ENCODE data around the gene ALPP.
"Not testable (repeated sequence)": the region's sequence is repeated elsewhere in the genome, so short reads cannot be mapped to it uniquely, and the experiment has no call there.

ALPP gene

DNA sequence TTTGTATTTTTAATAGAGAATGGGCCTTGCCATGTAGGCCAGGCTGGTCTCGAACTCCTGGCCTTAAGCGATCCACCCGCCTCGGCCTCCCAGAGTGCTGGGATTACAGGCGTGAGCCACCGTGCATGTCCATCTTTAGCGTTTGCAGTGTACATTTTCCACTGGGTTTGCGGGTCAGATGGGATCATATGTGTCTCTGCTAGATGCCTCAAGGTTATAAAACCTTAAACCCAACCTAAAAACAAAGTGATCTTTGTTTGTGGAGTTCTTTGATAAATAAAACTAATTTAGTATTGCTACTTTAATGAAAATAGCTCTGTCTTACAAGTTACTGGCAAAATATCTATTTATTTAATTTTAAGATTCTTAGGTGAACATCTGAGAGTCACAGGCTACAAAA is 15.0 kb downstream of the ALPP start:
- Histone ChIP-seq H3K9me2 (replicated peaks; ENCODE audit: control insufficient read depth, low read length) (no peaks in the 10 kb centered on the region), H3K27me3 (ENCODE audit: control insufficient read depth, low read length) (peaks cover 12% of the 10 kb centered on the region), H4K20me1 (ENCODE audit: control insufficient read depth, insufficient read depth, low read depth, low read length) (no peaks in the 10 kb centered on the region), H3K4me3 (ENCODE audit: low read length) (no peak overlapping the region), H3K4me1 (ENCODE audit: control insufficient read depth, low read length) (peaks cover 6% of the 10 kb centered on the region; the same call in 1 of the 2 replicates), H3K9me3 (ENCODE audit: control insufficient read depth, insufficient read depth, low read length) (no peaks in the 10 kb centered on the region), H3F3A (ENCODE audit: control insufficient read depth, insufficient read depth) (no peaks in the 10 kb centered on the region), H3K27ac (ENCODE audit: low read depth, low read length) (no peak overlapping the region), H3K36me3 (ENCODE audit: control insufficient read depth, low read length) (no peaks in the 10 kb centered on the region), H3K79me2 (ENCODE audit: control insufficient read depth, low read length) (no peaks in the 10 kb centered on the region), H3K4me2 (ENCODE audit: low read length) (no peak overlapping the region)
- TF ChIP-seq, protein P1, sequence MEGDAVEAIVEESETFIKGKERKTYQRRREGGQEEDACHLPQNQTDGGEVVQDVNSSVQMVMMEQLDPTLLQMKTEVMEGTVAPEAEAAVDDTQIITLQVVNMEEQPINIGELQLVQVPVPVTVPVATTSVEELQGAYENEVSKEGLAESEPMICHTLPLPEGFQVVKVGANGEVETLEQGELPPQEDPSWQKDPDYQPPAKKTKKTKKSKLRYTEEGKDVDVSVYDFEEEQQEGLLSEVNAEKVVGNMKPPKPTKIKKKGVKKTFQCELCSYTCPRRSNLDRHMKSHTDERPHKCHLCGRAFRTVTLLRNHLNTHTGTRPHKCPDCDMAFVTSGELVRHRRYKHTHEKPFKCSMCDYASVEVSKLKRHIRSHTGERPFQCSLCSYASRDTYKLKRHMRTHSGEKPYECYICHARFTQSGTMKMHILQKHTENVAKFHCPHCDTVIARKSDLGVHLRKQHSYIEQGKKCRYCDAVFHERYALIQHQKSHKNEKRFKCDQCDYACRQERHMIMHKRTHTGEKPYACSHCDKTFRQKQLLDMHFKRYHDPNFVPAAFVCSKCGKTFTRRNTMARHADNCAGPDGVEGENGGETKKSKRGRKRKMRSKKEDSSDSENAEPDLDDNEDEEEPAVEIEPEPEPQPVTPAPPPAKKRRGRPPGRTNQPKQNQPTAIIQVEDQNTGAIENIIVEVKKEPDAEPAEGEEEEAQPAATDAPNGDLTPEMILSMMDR (IDR thresholded peaks at IDR 0.05; ENCODE audit: low read depth, low read length, poor library complexity, severe bottlenecking), result no peak
- TF ChIP-seq EZH2phosphoT487 (IDR thresholded peaks at IDR 0.05; ENCODE audit: borderline replicate concordance, low read length), result no peak

DNA sequence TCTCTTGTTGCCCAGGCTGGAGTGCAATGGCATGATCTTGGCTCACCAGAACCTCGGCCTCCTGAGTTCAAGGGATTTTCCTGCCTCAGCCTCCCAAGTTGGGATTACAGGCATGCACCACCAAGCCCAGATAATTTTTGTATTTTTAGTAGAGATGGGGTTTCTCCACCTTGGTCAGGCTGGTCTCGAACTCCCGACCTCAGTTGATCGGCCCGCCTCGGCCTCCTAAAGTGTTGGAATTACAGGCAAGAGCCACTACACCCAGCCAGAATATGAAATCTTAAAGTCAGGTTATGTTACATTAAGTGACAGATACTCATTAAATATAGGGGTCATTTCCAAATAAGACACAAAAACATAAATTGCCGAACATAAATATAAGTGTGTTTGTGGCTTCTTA is 15.9 kb downstream of the ALPP start:
- H3K79me2 ChIP-seq (ENCODE audit: control insufficient read depth, low read length); H3K36me3 ChIP-seq (ENCODE audit: control insufficient read depth, low read length); H3F3A ChIP-seq (ENCODE audit: control insufficient read depth, insufficient read depth); H4K20me1 ChIP-seq (ENCODE audit: control insufficient read depth, insufficient read depth, low read depth, low read length); H3K9me2 ChIP-seq (replicated peaks; ENCODE audit: control insufficient read depth, low read length); H3K4me2 ChIP-seq (ENCODE audit: low read length); H3K4me1 ChIP-seq (ENCODE audit: control insufficient read depth, low read length); H3K4me3 ChIP-seq (ENCODE audit: low read length); H3K27ac ChIP-seq (ENCODE audit: low read depth, low read length); H3K9me3 ChIP-seq (ENCODE audit: control insufficient read depth, insufficient read depth, low read length): not testable (repeated sequence)
- H3K27me3 ChIP-seq (ENCODE audit: control insufficient read depth, low read length), result peaks cover 12% of the 10 kb centered on the region

- H3K79me2 ChIP-seq (ENCODE audit: control insufficient read depth, low read length), result no peaks in the 10 kb centered on the region
- H3K4me3 ChIP-seq (ENCODE audit: low read length), result no peak overlapping the region
- peaks cover 12% of the 10 kb centered on the region for H3K27me3 ChIP-seq (ENCODE audit: control insufficient read depth, low read length)
- no peaks in the 10 kb centered on the region for H3K36me3 ChIP-seq (ENCODE audit: control insufficient read depth, low read length)
- H3F3A ChIP-seq (ENCODE audit: control insufficient read depth, insufficient read depth), result no peaks in the 10 kb centered on the region
- H3K9me2 ChIP-seq (replicated peaks; ENCODE audit: control insufficient read depth, low read length), result no peaks in the 10 kb centered on the region
- no peak overlapping the region for H3K27ac ChIP-seq (ENCODE audit: low read depth, low read length)
- TF ChIP-seq, protein P1 (IDR thresholded peaks at IDR 0.05; ENCODE audit: low read depth, low read length, poor library complexity, severe bottlenecking), result no peak
- TF ChIP-seq EZH2phosphoT487 (IDR thresholded peaks at IDR 0.05; ENCODE audit: borderline replicate concordance, low read length), result no peak
- H3K4me1 ChIP-seq (ENCODE audit: control insufficient read depth, low read length), result peaks cover 6% of the 10 kb centered on the region; the same call in 1 of the 2 replicates
- no peak overlapping the region for H3K4me2 ChIP-seq (ENCODE audit: low read length)
- H3K9me3 ChIP-seq (ENCODE audit: control insufficient read depth, insufficient read depth, low read length), result no peaks in the 10 kb centered on the region
- H4K20me1 ChIP-seq (ENCODE audit: control insufficient read depth, insufficient read depth, low read depth, low read length), result no peaks in the 10 kb centered on the region
Measured at GRCh38 chr2:232395586-232395985, 17.0 kb downstream of the ALPP start.

- Histone ChIP-seq H3K4me3 (ENCODE audit: low read length) (no peak overlapping the region), H3K27ac (ENCODE audit: low read depth, low read length) (no peak overlapping the region), H3K4me2 (ENCODE audit: low read length) (no peak overlapping the region), H4K20me1 (ENCODE audit: control insufficient read depth, insufficient read depth, low read depth, low read length) (no peaks in the 10 kb centered on the region), H3K9me2 (replicated peaks; ENCODE audit: control insufficient read depth, low read length) (no peaks in the 10 kb centered on the region), H3F3A (ENCODE audit: control insufficient read depth, insufficient read depth) (no peaks in the 10 kb centered on the region), H3K9me3 (ENCODE audit: control insufficient read depth, insufficient read depth, low read length) (no peaks in the 10 kb centered on the region), H3K27me3 (ENCODE audit: control insufficient read depth, low read length) (peaks cover 7% of the 10 kb centered on the region), H3K4me1 (ENCODE audit: control insufficient read depth, low read length) (peaks cover 6% of the 10 kb centered on the region; the same call in 1 of the 2 replicates), H3K36me3 (ENCODE audit: control insufficient read depth, low read length) (no peaks in the 10 kb centered on the region), H3K79me2 (ENCODE audit: control insufficient read depth, low read length) (no peaks in the 10 kb centered on the region)
- TF ChIP-seq, protein P1 (IDR thresholded peaks at IDR 0.05; ENCODE audit: low read depth, low read length, poor library complexity, severe bottlenecking), result no peak
- no peak for TF ChIP-seq EZH2phosphoT487 (IDR thresholded peaks at IDR 0.05; ENCODE audit: borderline replicate concordance, low read length)
Measured at GRCh38 chr2:232396683-232397082, 18.1 kb downstream of the ALPP start.

Data from DOHH2 (cell line).